Heart left ventricle (tissue), 13 donors: Measurements from ENCODE around the gene SH3GLB1.

Experiments used
- CTCF ChIP-seq, 12 donors: fragments of 200-600 bp; sonication (generic) in 4 of 12; IDR thresholded peaks; one replicate each; pipeline versions ENCODE4 v1.5.0 to v1.8.0; 2018 to 2022; ENCODE audit warnings: antibody characterized with exemption in 12 of 12, mild to moderate bottlenecking in 5 of 12
- POLR2A ChIP-seq, 2 donors: fragments of 450-650 bp; IDR thresholded peaks; one replicate each; pipeline ENCODE4 v1.6.1; 2017; ENCODE audit warnings: antibody characterized with exemption in 2 of 2, mild to moderate bottlenecking in 2 of 2, moderate library complexity in 2 of 2
- donor health status: ischemic (EF 13 %, LVEDD 7.1; RV severe dilation, severe dysfunction).
- donor health status: DM: no; HTN: yes; CAD: no.
- donor health status: DM: no; HTN: no; CAD: no.
- donor health status: ischemic (EF 25% LVEDD 6.9; RV normal size, moderate dysfunction).
- donor health status: ischemic (EF 25% LVEDD 5.7; RV mildly dilated, moderate dysfunction).
- donor health status: ischemic (EF 35%, LVEDD 5.7; RV mildly dilated, moderate dysfunction).
- donor health status: nonischemic (EF 11% LVEDD 7.7; RV severe dilation, severe dysfunction).
- donor health status: DM: yes; HTN: yes; CAD: no.
- donor health status: PGD.
- donor health status: ischemic (EF 29% LVEDD 5.4; RV normal size, mild dysfunction).
- donor health status: nonischemic (EF 23%, LVEDD 6.1; RV moderate dilation, normal function).

DNA sequence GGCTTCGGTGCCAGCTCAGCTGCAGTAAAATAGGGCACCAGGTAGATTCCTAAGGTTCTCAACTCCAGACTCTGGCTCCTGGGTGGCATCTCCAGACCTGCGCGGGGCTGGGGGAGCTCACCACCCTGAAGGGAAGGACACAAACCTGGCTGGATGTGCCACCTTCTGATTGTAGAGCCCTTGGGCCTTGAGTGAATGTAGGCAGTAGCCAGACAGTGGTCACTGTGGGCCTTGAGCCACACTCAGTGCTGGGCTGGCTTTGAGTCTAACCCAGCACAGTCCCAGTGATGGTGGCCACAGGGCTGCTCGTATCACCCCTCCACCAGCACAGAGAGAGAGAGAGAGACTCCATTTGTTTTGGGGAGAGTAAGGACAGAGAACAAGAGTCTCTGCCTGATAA, 38.0 kb upstream of the SH3GLB1 start:
- TF ChIP-seq POLR2A (IDR thresholded peaks at IDR 0.05) (no peak), CTCF (IDR thresholded peaks at IDR 0.05) (no peak)
